ENCODE data around the gene CHCHD3.

GRCh38 chr7:132769280-132769679 lies 312.6 kb downstream of the CHCHD3 start:
- TF ChIP-seq CTCF (IDR thresholded peaks at IDR 0.05) (no peak), POLR2A (IDR thresholded peaks at IDR 0.05) (no peak)

All from vagina (tissue), 2 donors.